IPS-15b (cell line): ENCODE results near the gene TNC.
"Not testable (repeated sequence)": the region's sequence is repeated elsewhere in the genome, so short reads cannot be mapped to it uniquely, and the experiment has no call there.

ENCODE experiments used
- H3K27me3 ChIP-seq: one replicate; pipeline ENCODE4 v1.6.1; 2013; ENCODE audit warnings: low read length; ENCODE audit not compliant: control insufficient read depth, insufficient read depth
- H3K36me3 ChIP-seq: one replicate; pipeline ENCODE4 v1.6.1; 2013; ENCODE audit warnings: low read length; ENCODE audit not compliant: control insufficient read depth, insufficient read depth
- H3K4me1 ChIP-seq: one replicate; pipeline ENCODE4 v1.6.1; 2013; ENCODE audit warnings: mild to moderate bottlenecking, low read length; ENCODE audit not compliant: control insufficient read depth, insufficient read depth
- H3K4me3 ChIP-seq: one replicate; pipeline ENCODE4 v1.5.1; 2013; ENCODE audit warnings: low read depth, low read length
- H3K9ac ChIP-seq: one replicate; pipeline ENCODE4 v1.6.1; 2013; ENCODE audit warnings: low read depth, mild to moderate bottlenecking, low read length
- H3K9me3 ChIP-seq: one replicate; pipeline ENCODE4 v1.6.1; 2013; ENCODE audit warnings: mild to moderate bottlenecking, low read length; ENCODE audit not compliant: control insufficient read depth, insufficient read depth

TNC gene

GRCh38 chr9:115132648-115133047 is 14.7 kb upstream of the TNC start:
- H3K9me3 ChIP-seq = no peaks in the 10 kb centered on the region
- H3K36me3 ChIP-seq = no peaks in the 10 kb centered on the region
- H3K27me3 ChIP-seq = peaks cover 2% of the 10 kb centered on the region
- no peak overlapping the region for H3K4me3 ChIP-seq
- no peaks in the 10 kb centered on the region for H3K4me1 ChIP-seq
- no peak overlapping the region for H3K9ac ChIP-seq

- H3K4me1 ChIP-seq = no peaks in the 10 kb centered on the region
- H3K4me3 ChIP-seq = no peak overlapping the region
- no peak overlapping the region for H3K9ac ChIP-seq
- peaks cover 2% of the 10 kb centered on the region for H3K27me3 ChIP-seq
- no peaks in the 10 kb centered on the region for H3K36me3 ChIP-seq
- H3K9me3 ChIP-seq = peaks cover 3% of the 10 kb centered on the region
These were observed 12.2 kb upstream of the TNC start for GRCh38 chr9:115130176-115130575.

GRCh38 chr9:115128726-115129125 is 10.8 kb upstream of the TNC start:
- H3K36me3 ChIP-seq, H3K9me3 ChIP-seq, H3K4me1 ChIP-seq, H3K4me3 ChIP-seq, H3K27me3 ChIP-seq, H3K9ac ChIP-seq: not testable (repeated sequence)

DNA sequence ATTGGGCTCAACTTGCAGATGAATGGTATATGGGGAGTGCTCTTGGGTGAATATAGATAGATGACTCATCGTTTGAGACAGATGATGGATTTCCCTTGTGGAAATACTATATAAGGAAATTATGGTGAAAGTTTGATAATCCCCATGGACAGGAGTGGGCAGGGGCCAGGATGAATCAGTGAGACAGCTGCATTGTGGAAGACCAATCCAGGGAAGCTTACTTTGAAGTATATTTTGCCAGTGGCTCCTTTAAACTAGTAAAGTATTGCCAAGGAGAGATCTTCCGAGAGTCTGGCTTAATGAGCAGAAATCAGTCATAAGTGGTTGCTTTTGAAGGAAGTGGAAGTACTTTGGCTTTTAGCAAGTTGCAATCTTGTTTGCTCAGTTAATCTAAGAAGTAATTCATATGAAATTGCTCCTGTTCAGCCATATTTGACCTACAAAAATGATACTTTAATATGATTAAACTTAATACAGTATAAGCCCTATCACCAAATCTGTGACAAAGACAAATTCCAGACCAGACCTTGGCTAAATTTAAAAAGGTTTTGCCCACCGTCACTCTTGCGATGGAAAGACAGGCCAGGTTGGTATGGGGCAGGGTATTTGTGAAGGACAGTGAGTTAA is 9.3 kb upstream of the TNC start:
- Histone ChIP-seq H3K27me3 (peaks cover 13% of the 10 kb centered on the region), H3K4me1 (no peaks in the 10 kb centered on the region), H3K9me3 (peaks cover 3% of the 10 kb centered on the region), H3K4me3 (no peak overlapping the region), H3K36me3 (no peaks in the 10 kb centered on the region), H3K9ac (no peak overlapping the region)

DNA sequence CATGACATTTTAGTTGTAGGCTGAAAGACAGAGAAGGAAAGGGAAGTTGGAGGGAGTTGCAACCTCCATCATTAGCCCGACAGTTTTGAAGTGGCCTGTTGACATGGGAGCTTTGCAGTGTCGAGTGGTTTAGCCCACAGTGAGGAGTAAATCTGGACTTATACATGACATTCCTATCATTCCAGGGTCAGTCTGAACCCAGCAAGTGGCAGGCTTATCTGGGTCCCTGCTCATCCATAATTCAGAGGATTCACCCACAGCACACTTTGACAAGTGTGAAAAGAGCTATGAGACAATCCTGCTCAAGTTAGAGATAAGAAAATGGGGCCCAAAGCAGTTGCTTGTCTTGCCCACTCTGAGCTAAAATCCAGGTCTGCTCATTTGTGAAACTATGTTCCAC is 8.4 kb upstream of the TNC start:
- Histone ChIP-seq H3K4me3 (no peak overlapping the region), H3K9me3 (peaks cover 3% of the 10 kb centered on the region), H3K36me3 (no peaks in the 10 kb centered on the region), H3K4me1 (no peaks in the 10 kb centered on the region), H3K27me3 (peaks cover 20% of the 10 kb centered on the region), H3K9ac (no peak overlapping the region)

- H3K9me3 ChIP-seq = peaks cover 3% of the 10 kb centered on the region
- H3K27me3 ChIP-seq = peaks cover 49% of the 10 kb centered on the region
- H3K36me3 ChIP-seq = no peaks in the 10 kb centered on the region
- H3K4me1 ChIP-seq = peaks cover 4% of the 10 kb centered on the region
- H3K4me3 ChIP-seq = no peak overlapping the region
- H3K9ac ChIP-seq = no peak overlapping the region
These were observed 5.0 kb upstream of the TNC start for GRCh38 chr9:115122937-115123336.

GRCh38 chr9:115121181-115121580 is 3.2 kb upstream of the TNC start:
- Histone ChIP-seq H3K4me1 (peaks cover 8% of the 10 kb centered on the region), H3K9me3 (peaks cover 3% of the 10 kb centered on the region), H3K4me3 (no peak overlapping the region), H3K9ac (no peak overlapping the region), H3K36me3 (no peaks in the 10 kb centered on the region), H3K27me3 (peaks cover 66% of the 10 kb centered on the region)

- H3K4me3 ChIP-seq = peak overlapping the region; percentile 56
- H3K4me1 ChIP-seq = peaks cover 10% of the 10 kb centered on the region
- no peaks in the 10 kb centered on the region for H3K36me3 ChIP-seq
- H3K27me3 ChIP-seq = peaks cover 90% of the 10 kb centered on the region
- no peak overlapping the region for H3K9ac ChIP-seq
- H3K9me3 ChIP-seq = no peaks in the 10 kb centered on the region
These were observed 892 bp upstream of the TNC start for GRCh38 chr9:115118879-115119218.

GRCh38 chr9:115116421-115117284 is 1.3 kb downstream of the TNC start:
- H3K9ac ChIP-seq = no peak overlapping the region
- H3K4me3 ChIP-seq = peak overlapping the region; percentile 56
- H3K9me3 ChIP-seq = no peaks in the 10 kb centered on the region
- peaks cover 10% of the 10 kb centered on the region for H3K4me1 ChIP-seq
- no peaks in the 10 kb centered on the region for H3K36me3 ChIP-seq
- H3K27me3 ChIP-seq = peaks cover 82% of the 10 kb centered on the region

DNA sequence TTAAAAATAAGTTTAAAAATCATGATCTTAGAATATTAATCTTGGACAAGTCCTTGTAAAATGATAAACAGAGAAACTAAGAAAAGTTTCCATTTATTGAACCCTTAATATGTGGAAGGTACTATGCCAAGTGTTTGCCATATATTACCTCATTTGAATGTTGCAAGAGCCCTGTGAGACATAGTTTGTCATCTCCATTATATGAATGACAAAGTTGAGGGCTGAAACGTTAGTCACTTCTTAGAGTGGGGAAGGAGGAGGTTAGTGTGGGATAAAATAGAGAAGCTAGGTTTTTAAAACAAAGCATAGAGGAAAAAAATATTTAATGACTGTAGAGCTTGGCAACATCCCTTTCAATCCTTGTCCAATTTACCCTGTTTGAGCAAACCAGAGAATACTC is 2.0 kb downstream of the TNC start:
- Histone ChIP-seq H3K36me3 (no peaks in the 10 kb centered on the region), H3K9ac (no peak overlapping the region), H3K27me3 (peaks cover 74% of the 10 kb centered on the region), H3K4me3 (no peak overlapping the region), H3K4me1 (peaks cover 10% of the 10 kb centered on the region), H3K9me3 (no peaks in the 10 kb centered on the region)

GRCh38 chr9:115115117-115115880 is 2.7 kb downstream of the TNC start:
- H3K4me3 ChIP-seq = no peak overlapping the region
- no peak overlapping the region for H3K9ac ChIP-seq

More at GRCh38 chr9:115115117-115115880, 2.7 kb downstream of the TNC start:
- Histone ChIP-seq H3K9me3 (no peaks in the 10 kb centered on the region), H3K4me1 (peaks cover 10% of the 10 kb centered on the region), H3K36me3 (no peaks in the 10 kb centered on the region), H3K27me3 (peaks cover 68% of the 10 kb centered on the region)
